ENCODE results near the gene TPCN2. TPM values are rescaled to one million over a fixed set of nuclear protein-coding genes. Genes with fewer than 3 reads are reported as not detected.

The TPCN2 gene
- total RNA-seq, 1 experiment from 2014 or later, result 20.6 TPM

DNA sequence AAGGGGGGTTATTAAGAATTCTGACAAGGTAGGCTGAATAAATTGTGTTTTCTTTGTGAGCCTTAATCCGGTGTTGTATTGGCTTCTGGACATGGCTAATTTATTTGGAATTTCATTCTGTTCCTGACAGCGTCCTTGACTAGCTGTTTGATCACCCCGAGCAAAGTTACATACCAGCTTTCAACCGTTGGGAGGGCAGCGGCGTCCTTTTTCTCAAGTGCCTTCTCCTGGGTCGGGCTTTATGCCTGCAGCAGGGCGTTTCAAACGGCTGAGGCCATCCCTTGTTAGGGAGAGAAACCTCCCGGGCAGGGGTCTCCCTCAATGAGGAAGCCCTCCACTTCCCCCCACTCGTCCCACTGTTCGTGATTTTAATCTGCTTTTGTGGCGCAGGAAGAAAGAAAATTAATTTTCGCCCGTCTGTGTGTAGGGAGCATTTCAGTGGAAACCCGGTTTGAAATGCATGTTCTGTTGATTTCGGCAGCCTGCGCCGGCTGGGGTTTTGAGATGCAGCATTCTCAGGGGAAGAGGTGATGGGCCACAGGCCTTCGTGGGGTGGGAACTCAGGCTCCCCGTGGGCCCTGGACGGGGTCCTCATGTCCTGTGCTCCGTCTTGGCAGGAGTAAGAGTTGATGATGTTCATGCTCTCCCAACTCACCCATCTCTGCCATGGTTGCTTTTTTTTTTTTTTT is 104.1 kb downstream of the TPCN2 start:
- CTCF ChIA-PET, result interaction anchor here (0.7 kb wide), 1 partner anchor 17 kb away, joined by 4 read pairs; no protein-coding TSS in a partner anchor
- H3K9me3 ChIP-seq (ENCODE audit: control insufficient read depth, insufficient read depth, low read depth, low read length), result no peaks in the 10 kb centered on the region
- no peak for ATAC-seq
- TF ChIP-seq SIN3A (IDR thresholded peaks at IDR 0.05; ENCODE audit: borderline replicate concordance, insufficient read depth, low read depth, low read length) (no peak), TCF7L2 (IDR thresholded peaks at IDR 0.05; ENCODE audit: low read depth, low read length) (no peak), POLR2AphosphoS5 (IDR thresholded peaks at IDR 0.05; ENCODE audit: low read depth, low read length) (no peak)
- TF ChIP-seq, protein P1, sequence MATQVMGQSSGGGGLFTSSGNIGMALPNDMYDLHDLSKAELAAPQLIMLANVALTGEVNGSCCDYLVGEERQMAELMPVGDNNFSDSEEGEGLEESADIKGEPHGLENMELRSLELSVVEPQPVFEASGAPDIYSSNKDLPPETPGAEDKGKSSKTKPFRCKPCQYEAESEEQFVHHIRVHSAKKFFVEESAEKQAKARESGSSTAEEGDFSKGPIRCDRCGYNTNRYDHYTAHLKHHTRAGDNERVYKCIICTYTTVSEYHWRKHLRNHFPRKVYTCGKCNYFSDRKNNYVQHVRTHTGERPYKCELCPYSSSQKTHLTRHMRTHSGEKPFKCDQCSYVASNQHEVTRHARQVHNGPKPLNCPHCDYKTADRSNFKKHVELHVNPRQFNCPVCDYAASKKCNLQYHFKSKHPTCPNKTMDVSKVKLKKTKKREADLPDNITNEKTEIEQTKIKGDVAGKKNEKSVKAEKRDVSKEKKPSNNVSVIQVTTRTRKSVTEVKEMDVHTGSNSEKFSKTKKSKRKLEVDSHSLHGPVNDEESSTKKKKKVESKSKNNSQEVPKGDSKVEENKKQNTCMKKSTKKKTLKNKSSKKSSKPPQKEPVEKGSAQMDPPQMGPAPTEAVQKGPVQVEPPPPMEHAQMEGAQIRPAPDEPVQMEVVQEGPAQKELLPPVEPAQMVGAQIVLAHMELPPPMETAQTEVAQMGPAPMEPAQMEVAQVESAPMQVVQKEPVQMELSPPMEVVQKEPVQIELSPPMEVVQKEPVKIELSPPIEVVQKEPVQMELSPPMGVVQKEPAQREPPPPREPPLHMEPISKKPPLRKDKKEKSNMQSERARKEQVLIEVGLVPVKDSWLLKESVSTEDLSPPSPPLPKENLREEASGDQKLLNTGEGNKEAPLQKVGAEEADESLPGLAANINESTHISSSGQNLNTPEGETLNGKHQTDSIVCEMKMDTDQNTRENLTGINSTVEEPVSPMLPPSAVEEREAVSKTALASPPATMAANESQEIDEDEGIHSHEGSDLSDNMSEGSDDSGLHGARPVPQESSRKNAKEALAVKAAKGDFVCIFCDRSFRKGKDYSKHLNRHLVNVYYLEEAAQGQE (IDR thresholded peaks at IDR 0.05; ENCODE audit: insufficient read depth in 1 of 2, low read depth in 2 of 2, low read length in 1 of 2), result no peak
- TF ChIP-seq, protein P2, sequence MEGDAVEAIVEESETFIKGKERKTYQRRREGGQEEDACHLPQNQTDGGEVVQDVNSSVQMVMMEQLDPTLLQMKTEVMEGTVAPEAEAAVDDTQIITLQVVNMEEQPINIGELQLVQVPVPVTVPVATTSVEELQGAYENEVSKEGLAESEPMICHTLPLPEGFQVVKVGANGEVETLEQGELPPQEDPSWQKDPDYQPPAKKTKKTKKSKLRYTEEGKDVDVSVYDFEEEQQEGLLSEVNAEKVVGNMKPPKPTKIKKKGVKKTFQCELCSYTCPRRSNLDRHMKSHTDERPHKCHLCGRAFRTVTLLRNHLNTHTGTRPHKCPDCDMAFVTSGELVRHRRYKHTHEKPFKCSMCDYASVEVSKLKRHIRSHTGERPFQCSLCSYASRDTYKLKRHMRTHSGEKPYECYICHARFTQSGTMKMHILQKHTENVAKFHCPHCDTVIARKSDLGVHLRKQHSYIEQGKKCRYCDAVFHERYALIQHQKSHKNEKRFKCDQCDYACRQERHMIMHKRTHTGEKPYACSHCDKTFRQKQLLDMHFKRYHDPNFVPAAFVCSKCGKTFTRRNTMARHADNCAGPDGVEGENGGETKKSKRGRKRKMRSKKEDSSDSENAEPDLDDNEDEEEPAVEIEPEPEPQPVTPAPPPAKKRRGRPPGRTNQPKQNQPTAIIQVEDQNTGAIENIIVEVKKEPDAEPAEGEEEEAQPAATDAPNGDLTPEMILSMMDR (IDR thresholded peaks at IDR 0.05), result no peak
- no peaks in the 10 kb centered on the region for H3K27me3 ChIP-seq (ENCODE audit: control insufficient read depth, insufficient read depth, low read length)
- no peaks in the 10 kb centered on the region for H3K36me3 ChIP-seq (ENCODE audit: control insufficient read depth, insufficient read depth, low read length)
- DNase-seq (ENCODE audit: low read depth, low spot score), result no peak
- H3K27ac ChIP-seq (ENCODE audit: low read length), result no peak overlapping the region
- BruUV-seq (replicated peaks), result no TSS peak
- H3K4me3 ChIP-seq (ENCODE audit: low read depth in 2 of 2, low read length in 2 of 2), result no peak overlapping the region
- intact Hi-C loops (cut with micrococcal nuclease; ENCODE audit: unreplicated experiment) (no loop called here), in situ Hi-C loops (cut with HindIII; ENCODE audit: low pct_unique_long_range_greater_than_20kb, low sequenced_read_pairs) (no loop called here)
- POLR2A ChIA-PET, result no interaction called here
- no peaks in the 10 kb centered on the region; the same call in 1 of the 2 replicates for H3K4me1 ChIP-seq (ENCODE audit: control insufficient read depth, insufficient read depth, low read length)

DNA sequence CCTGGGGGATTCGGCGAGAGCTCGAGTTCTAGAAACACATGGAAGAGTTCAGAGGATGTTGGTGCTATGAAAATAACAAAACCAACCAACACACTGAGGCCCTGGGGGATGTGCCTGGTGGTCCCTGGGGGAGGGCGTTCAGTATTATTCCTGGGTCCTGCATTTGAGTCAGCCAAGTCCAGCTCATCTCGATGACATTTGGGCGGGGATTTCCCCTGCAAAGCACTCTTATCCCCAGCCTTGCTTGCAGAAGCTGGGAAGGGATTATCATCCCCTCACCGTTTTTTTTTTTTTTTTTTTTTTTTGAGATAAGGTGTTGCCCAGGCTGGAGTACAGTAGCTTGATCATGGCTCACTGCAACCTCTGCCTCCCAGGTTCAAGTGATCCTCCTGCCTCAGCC is 104.9 kb downstream of the TPCN2 start:
- H3K27me3 ChIP-seq (ENCODE audit: control insufficient read depth, insufficient read depth, low read length), result no peaks in the 10 kb centered on the region
- no peaks in the 10 kb centered on the region for H3K36me3 ChIP-seq (ENCODE audit: control insufficient read depth, insufficient read depth, low read length)
- ChIA-PET POLR2A (no interaction called here), CTCF (interaction anchor here (0.6 to 0.7 kb wide), 2 partner anchors 16 to 52 kb away, joined by 4 to 6 read pairs; no protein-coding TSS in a partner anchor)
- H3K9me3 ChIP-seq (ENCODE audit: control insufficient read depth, insufficient read depth, low read depth, low read length), result no peaks in the 10 kb centered on the region
- TF ChIP-seq POLR2AphosphoS5 (IDR thresholded peaks at IDR 0.05; ENCODE audit: low read depth, low read length) (no peak), SIN3A (IDR thresholded peaks at IDR 0.05; ENCODE audit: borderline replicate concordance, insufficient read depth, low read depth, low read length) (no peak)
- TF ChIP-seq, protein P1 (IDR thresholded peaks at IDR 0.05; ENCODE audit: insufficient read depth in 1 of 2, low read depth in 2 of 2, low read length in 1 of 2), result no peak
- intact Hi-C loops (cut with micrococcal nuclease; ENCODE audit: unreplicated experiment), result no loop called here
- in situ Hi-C loops (cut with HindIII; ENCODE audit: low pct_unique_long_range_greater_than_20kb, low sequenced_read_pairs), result no loop called here
- no peaks in the 10 kb centered on the region; the same call in 1 of the 2 replicates for H3K4me1 ChIP-seq (ENCODE audit: control insufficient read depth, insufficient read depth, low read length)
- BruUV-seq (replicated peaks), result no TSS peak
- H3K27ac ChIP-seq (ENCODE audit: low read length), result no peak overlapping the region
- DNase-seq (ENCODE audit: low read depth, low spot score), result no peak
- H3K4me3 ChIP-seq (ENCODE audit: low read depth in 2 of 2, low read length in 2 of 2), result no peak overlapping the region
- ATAC-seq, result no peak
